Measurements from ENCODE around the gene MCM9. TPM values are rescaled to one million over a fixed set of nuclear protein-coding genes. Genes with fewer than 3 reads are reported as not detected.

MCM9 gene
- total and polyA plus RNA-seq, 2 of the 4 experiments (the other 2 are of a cell fraction): 3.5 to 7.2 TPM

DNA sequence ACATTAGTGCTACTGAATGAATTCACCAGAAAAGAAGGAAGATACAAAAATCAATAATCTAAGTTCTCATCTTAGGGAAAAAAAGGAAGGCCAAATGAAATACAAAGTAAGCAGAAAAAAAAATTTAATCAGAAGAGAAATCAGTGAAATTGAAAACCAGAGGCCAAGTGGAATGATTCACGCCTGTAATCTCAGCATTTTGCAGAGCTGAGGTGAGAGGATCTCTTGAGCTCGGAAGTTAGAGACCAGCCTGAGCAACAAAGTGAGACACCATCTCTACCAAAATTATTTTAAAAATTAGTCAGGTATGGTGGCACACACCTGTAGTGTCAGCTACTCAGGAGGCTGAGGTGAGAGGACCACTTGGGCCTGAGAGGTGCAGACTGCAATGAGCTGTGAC is 62.2 kb downstream of the MCM9 start:
- Histone ChIP-seq H4K8ac (ENCODE audit: low read depth in 2 of 2, low read length in 2 of 2) (no peak overlapping the region), H2BK5ac (ENCODE audit: low read depth, low read length, poor library complexity, severe bottlenecking) (no peak overlapping the region), H3K9me1 (ENCODE audit: insufficient read depth, low read length) (no peaks in the 10 kb centered on the region), H2BK20ac (ENCODE audit: low read depth, low read length) (no peak overlapping the region), H2AK9ac (replicated peaks; ENCODE audit: low read depth, low read length, poor library complexity) (no peak overlapping the region), H3K14ac (replicated peaks; ENCODE audit: low read depth, low read length) (no peak overlapping the region), H3K79me1 (ENCODE audit: low read depth in 1 of 2, low read length in 2 of 2) (peaks cover 9 to 14% of the 10 kb centered on the region in 2 experiments; a peak in 3 of 4 replicates), H3K4me1 (ENCODE audit: control insufficient read depth, insufficient read depth, low read length) (peaks cover 2% of the 10 kb centered on the region), H3K4me3 (ENCODE audit: insufficient read depth, low read depth, low read length) (no peak overlapping the region), H2BK120ac (ENCODE audit: low read depth, low read length) (no peak overlapping the region), H2AK5ac (ENCODE audit: low read depth, low read length) (no peak overlapping the region), H3K27me3 (ENCODE audit: control insufficient read depth, insufficient read depth, low read length) (no peaks in the 10 kb centered on the region), H4K20me1 (ENCODE audit: insufficient read depth, low read length) (no peaks in the 10 kb centered on the region), H3K56ac (ENCODE audit: extremely low read depth, insufficient read depth, low read length) (no peak overlapping the region), H3K27ac (ENCODE audit: insufficient read depth, low read length) (no peak overlapping the region), H4K5ac (ENCODE audit: low read depth, low read length) (no peak overlapping the region), H2AFZ (replicated peaks; ENCODE audit: low read length, poor library complexity) (no peak overlapping the region), H3K9ac (ENCODE audit: low read depth, low read length) (no peak overlapping the region), H4K91ac (ENCODE audit: insufficient read depth, low read depth, low read length) (no peak overlapping the region), H3K23ac (ENCODE audit: low read depth, low read length) (no peak overlapping the region), H3K4me2 (ENCODE audit: low read depth, low read length) (no peak overlapping the region), H2BK15ac (ENCODE audit: low read depth, low read length) (no peak overlapping the region), H3K36me3 (ENCODE audit: control insufficient read depth, insufficient read depth, low read length) (no peaks in the 10 kb centered on the region), H3K4ac (ENCODE audit: low read depth, low read length) (no peak overlapping the region), H3K9me3 (ENCODE audit: control insufficient read depth, insufficient read depth, low read length) (no peaks in the 10 kb centered on the region), H3K18ac (ENCODE audit: low read depth, low read length) (no peak overlapping the region)
- no peak for DNase-seq
- no peak for ATAC-seq (ENCODE audit: low read depth)
- in situ Hi-C loops (cut with MboI; ENCODE audit: low sequenced_read_pairs): no loop called here
- BruUV-seq (replicated peaks): no TSS peak
- dilution Hi-C loops (cut with HindIII; ENCODE audit: low sequenced_read_pairs, unreplicated experiment): no loop called here
- no peak for TF ChIP-seq RFX5 (IDR thresholded peaks at IDR 0.05; ENCODE audit: low read depth, low read length)
- no peak for TF ChIP-seq POLR2A (IDR thresholded peaks at IDR 0.05; ENCODE audit: low read depth, low read length)
- no peak for TF ChIP-seq NFE2L2 (IDR thresholded peaks at IDR 0.05; ENCODE audit: low read depth, low read length)
- TF ChIP-seq MXI1 (IDR thresholded peaks at IDR 0.05; ENCODE audit: borderline replicate concordance, low read depth, low read length): no peak
- no peak for TF ChIP-seq CHD1 (IDR thresholded peaks at IDR 0.05; ENCODE audit: low read depth, low read length)
- no peak for TF ChIP-seq SMC3 (IDR thresholded peaks at IDR 0.05; ENCODE audit: low read depth, low read length)
- TF ChIP-seq FOS (IDR thresholded peaks at IDR 0.05; ENCODE audit: low read depth, low read length): no peak
- no peak for TF ChIP-seq MAFK (IDR thresholded peaks at IDR 0.05; ENCODE audit: low read depth, low read length)
- TF ChIP-seq BHLHE40 (IDR thresholded peaks at IDR 0.05; ENCODE audit: low read depth, low read length): no peak
- TF ChIP-seq, protein P1, sequence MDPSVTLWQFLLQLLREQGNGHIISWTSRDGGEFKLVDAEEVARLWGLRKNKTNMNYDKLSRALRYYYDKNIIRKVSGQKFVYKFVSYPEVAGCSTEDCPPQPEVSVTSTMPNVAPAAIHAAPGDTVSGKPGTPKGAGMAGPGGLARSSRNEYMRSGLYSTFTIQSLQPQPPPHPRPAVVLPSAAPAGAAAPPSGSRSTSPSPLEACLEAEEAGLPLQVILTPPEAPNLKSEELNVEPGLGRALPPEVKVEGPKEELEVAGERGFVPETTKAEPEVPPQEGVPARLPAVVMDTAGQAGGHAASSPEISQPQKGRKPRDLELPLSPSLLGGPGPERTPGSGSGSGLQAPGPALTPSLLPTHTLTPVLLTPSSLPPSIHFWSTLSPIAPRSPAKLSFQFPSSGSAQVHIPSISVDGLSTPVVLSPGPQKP (IDR thresholded peaks at IDR 0.05; ENCODE audit: borderline replicate concordance, low read depth, low read length): no peak
- no peak for TF ChIP-seq MAZ (IDR thresholded peaks at IDR 0.05; ENCODE audit: borderline replicate concordance, low read depth, low read length)
- no peak for TF ChIP-seq RAD21 (IDR thresholded peaks at IDR 0.05; ENCODE audit: low read length)
- TF ChIP-seq CEBPB (IDR thresholded peaks at IDR 0.05; ENCODE audit: low read depth, low read length): no peak
- TF ChIP-seq, protein P2, sequence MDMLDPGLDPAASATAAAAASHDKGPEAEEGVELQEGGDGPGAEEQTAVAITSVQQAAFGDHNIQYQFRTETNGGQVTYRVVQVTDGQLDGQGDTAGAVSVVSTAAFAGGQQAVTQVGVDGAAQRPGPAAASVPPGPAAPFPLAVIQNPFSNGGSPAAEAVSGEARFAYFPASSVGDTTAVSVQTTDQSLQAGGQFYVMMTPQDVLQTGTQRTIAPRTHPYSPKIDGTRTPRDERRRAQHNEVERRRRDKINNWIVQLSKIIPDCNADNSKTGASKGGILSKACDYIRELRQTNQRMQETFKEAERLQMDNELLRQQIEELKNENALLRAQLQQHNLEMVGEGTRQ (IDR thresholded peaks at IDR 0.05; ENCODE audit: low read depth, low read length): no peak
- intact Hi-C loops (cut with micrococcal nuclease): no loop called here
- no CpG with 5 or more reads among the region's 2 CpGs for WGBS, 2 experiments (ENCODE audit: extremely low coverage in 2 of 2, insufficient read length in 1 of 2)
- ChIA-PET POLR2A (ENCODE audit: unreplicated experiment) (no interaction called here), CTCF (interaction anchor here (0.6 to 1.4 kb wide), 2 partner anchors 9 to 40 kb away, joined by 3 to 4 read pairs; no protein-coding TSS in a partner anchor)

Data from IMR-90 (cell line).